Pancreas (tissue), 10 donors: ENCODE data around the gene ERCC5. TPM values are rescaled to one million over a fixed set of nuclear protein-coding genes. Genes with fewer than 3 reads are reported as not detected.

Experiments
- ATAC-seq, 4 donors: fragments of 200-7000 bp; cut with Tn5 transposase; one replicate each; pipeline versions ENCODE4 v1.8.0 to v1.9.1; 2020; ENCODE audit warnings: mild to moderate bottlenecking in 4 of 4, moderate library complexity in 4 of 4
- DNase-seq, 6 donors: peaks; one replicate each; pipeline ENCODE4 v3.0.0-alpha.2; 2020
- FAIRE-seq: peaks from 2 replicates; lab custom pipeline; 2012; peaks lifted over from hg19 to GRCh38; lab: Jason Lieb, UNC
- H3K27ac ChIP-seq, 4 donors: fragments of 200-600 bp; sonication (generic); 1 replicate in 3 of 4; 2 replicates in 1 of 4; pipeline versions ENCODE4 v1.5.0 to v1.8.0; 2020
- H3K27me3 ChIP-seq, 4 donors: fragments of 200-600 bp; one replicate each; pipeline ENCODE4 v1.8.0; 2021
- H3K36me3 ChIP-seq, 3 donors: fragments of 200-600 bp; sonication (generic) in 1 of 3; one replicate each; pipeline versions ENCODE4 v1.5.0 to v1.8.0; 2020 to 2021
- H3K4me1 ChIP-seq, 3 donors: fragments of 200-600 bp; one replicate each; pipeline ENCODE4 v1.8.0; 2021
- H3K4me3 ChIP-seq, 4 donors: fragments of 200-600 bp; sonication (generic) in 2 of 4; one replicate each; pipeline versions ENCODE4 v1.5.0 to v1.8.0; 2020 to 2021
- H3K9me3 ChIP-seq, 4 donors: fragments of 200-600 bp; one replicate each; pipeline ENCODE4 v1.8.0; 2021
- CTCF ChIP-seq, 4 donors: fragments of 200-600 bp; sonication (generic) in 3 of 4; IDR thresholded peaks; one replicate each; pipeline versions ENCODE4 v1.5.0 to v1.8.0; 2021; ENCODE audit warnings: antibody characterized with exemption in 4 of 4
- WGBS, 2 donors: extraction: QIAGEN DNeasy Blood & Tissue Kit; methylation state at CpG; one replicate each; pipeline ENCODE4 v1.1.7; 2013; 5-methylcytosine and 5-hydroxymethylcytosine counted together
- intact Hi-C, 3 donors: fragments of 100-400 bp; cut with DNase I; formaldehyde crosslinking; loops; one replicate each; pipeline versions ENCODE4 v1.11.1 to v1.14.2; 2022
- polyA plus RNA-seq, 2 donors: library from polyadenylated mRNA; stranded (reverse); fragments of 200-250 nt; gene quantifications; one replicate each; pipeline ENCODE4 v1.2.3, GENCODE V29; 2013
- total RNA-seq, 6 donors: library from RNA; stranded (reverse); fragmentation: NEBNext Ultra II Directional in 4 of 6; extraction: Animal tissue kit (Norgen Biotek cat#: 25700) in 4 of 6; gene quantifications; one replicate each; pipeline versions ENCODE4 v1.2.1 to v1.2.4, GENCODE V29; 2021 to 2023
- donor health status: healthy with polysubstance abuse.
- donor health status: DM: no; HTN: no; CAD: no; lungs with moderate emphysema.
- donor health status: DM: no; HTN: no; CAD: no.
- donor health status: control.
- donor health status: control.
- donor health status: Bipolar disorder and iron deficiency.
- donor health status: DM: yes; HTN: yes; CAD: no.
- donor health status: DM: no; HTN: no; CAD: no.
- donor health status: DM: no; HTN: no; CAD: no.
- donor health status: DM: yes; HTN: yes; CAD: no.

Gene ERCC5
- total and polyA plus RNA-seq, 8 donors = 17.5 to 85.4 (median 25.2) TPM

- WGBS, 2 donors = 82 to 89% methylated on average over 5 of the region's 5 CpGs
- H3K36me3 ChIP-seq = peaks cover 0 to 12% (median 0%) of the 10 kb centered on the region in 3 donors
- H3K4me3 ChIP-seq = no peak overlapping the region
- no peaks in the 10 kb centered on the region for H3K4me1 ChIP-seq
- intact Hi-C loops = no loop called here
- DNase-seq (no peak), ATAC-seq (peak in 1 of 4 donors; percentile 16), FAIRE-seq (no peak)
- no peaks in the 10 kb centered on the region for H3K27me3 ChIP-seq
- H3K27ac ChIP-seq = no peak overlapping the region
- TF ChIP-seq CTCF (IDR thresholded peaks at IDR 0.05) = no peak
- H3K9me3 ChIP-seq = no peaks in the 10 kb centered on the region
These were observed 6.4 kb upstream of the ERCC5 start for GRCh38 chr13:102839462-102839861.

GRCh38 chr13:102845289-102845629 lies 573 bp upstream of the ERCC5 start:
- ATAC-seq (peak; percentile 5 to 38 (median 34)), DNase-seq (no peak), FAIRE-seq (no peak)
- intact Hi-C loops = no loop called here
- peaks cover 0 to 11% (median 11%) of the 10 kb centered on the region in 3 donors for H3K4me1 ChIP-seq
- H3K9me3 ChIP-seq = no peaks in the 10 kb centered on the region
- no peaks in the 10 kb centered on the region for H3K27me3 ChIP-seq
- H3K36me3 ChIP-seq = no peaks in the 10 kb centered on the region
- 1 to 3% methylated on average over 13 of the region's 13 CpGs for WGBS, 2 donors
- H3K4me3 ChIP-seq = peak overlapping the region; percentile 64 to 93 (median 84)
- peak overlapping the region; percentile 97 to 99 (median 98) for H3K27ac ChIP-seq
- no peak for TF ChIP-seq CTCF (IDR thresholded peaks at IDR 0.05)

- no peak for FAIRE-seq
- peak in 3 of 6 donors; percentile 26 to 69 (median 34) for DNase-seq
- TF ChIP-seq CTCF (IDR thresholded peaks at IDR 0.05) = no peak
- intact Hi-C loops = no loop called here
- Histone ChIP-seq H3K4me1 (peaks cover 0 to 11% (median 11%) of the 10 kb centered on the region in 3 donors), H3K36me3 (no peaks in the 10 kb centered on the region), H3K4me3 (peak overlapping the region; percentile 64 to 93 (median 84)), H3K9me3 (no peaks in the 10 kb centered on the region), H3K27ac (peak overlapping the region; percentile 97 to 99 (median 98)), H3K27me3 (no peaks in the 10 kb centered on the region)
- 0% methylated on average over 31 of the region's 31 CpGs for WGBS, 2 donors
- ATAC-seq = peak; percentile 38 to 69 (median 50)
These were observed 606 bp downstream of the ERCC5 start for GRCh38 chr13:102846261-102847015.

- H3K4me3 ChIP-seq = peak overlapping the region in 3 of 4 donors; percentile 76 to 93 (median 91)
- H3K27ac ChIP-seq = peak overlapping the region in 2 of 4 donors; percentile 20 to 99
- TF ChIP-seq CTCF (IDR thresholded peaks at IDR 0.05) = peak in 3 of 4 donors; percentile 43 to 47 (median 46)
- intact Hi-C loops = no loop called here
- H3K27me3 ChIP-seq = no peaks in the 10 kb centered on the region
- FAIRE-seq (peak; percentile 82), DNase-seq (no peak), ATAC-seq (peak in 2 of 4 donors; percentile 12 to 26)
- H3K4me1 ChIP-seq = peaks cover 0 to 11% (median 11%) of the 10 kb centered on the region in 3 donors
- 8 to 11% methylated on average over 12 of the region's 12 CpGs for WGBS, 2 donors
- no peaks in the 10 kb centered on the region for H3K36me3 ChIP-seq
- no peaks in the 10 kb centered on the region for H3K9me3 ChIP-seq
These were observed 1.7 kb downstream of the ERCC5 start for GRCh38 chr13:102847272-102848234.
